MCF 10A (cell line): Measurements from ENCODE around the gene NOP56. TPM values are rescaled to one million over a fixed set of nuclear protein-coding genes. Genes with fewer than 3 reads are reported as not detected.

ENCODE experiments used
- BruUV-seq: library from RNA; stranded (reverse); fragments of 400-500 nt; replicated peaks from 2 replicates; lab custom pipeline; 2021; lab: Mats Ljungman, UMichigan
- CTCF ChIA-PET: fragments of 300-600 bp; sonication (Branson Sonifier 250); formaldehyde crosslinking; extraction: SDS; loops from one replicate; lab custom pipeline; 2021; ENCODE audit warnings: antibody characterized with exemption, inconsistent platforms; lab: Yijun Ruan, JAX
- POLR2A ChIA-PET: fragments of 300-600, 350-650 bp; sonication (Branson Sonifier 250); formaldehyde crosslinking; extraction: SDS; loops from one replicate; lab custom pipeline; 2020; ENCODE audit warnings: antibody characterized with exemption, inconsistent platforms; lab: Yijun Ruan, JAX
- DNase-seq: peaks from one replicate; pipeline ENCODE4 v3.0.0-alpha.2; 2018; ENCODE audit not compliant: unreplicated experiment
- H3K27ac Mint-ChIP-seq: one replicate; pipeline ENCODE4 v1.8.0; 2022; ENCODE audit warnings: mild to moderate bottlenecking, low read depth, mixed read lengths; ENCODE audit not compliant: unreplicated experiment
- H3K27me3 Mint-ChIP-seq: one replicate; pipeline ENCODE4 v1.8.0; 2022; ENCODE audit warnings: mixed read lengths; ENCODE audit not compliant: insufficient read depth, unreplicated experiment
- H3K36me3 Mint-ChIP-seq: one replicate; pipeline ENCODE4 v1.8.0; 2022; ENCODE audit warnings: mild to moderate bottlenecking, moderate library complexity, mixed read lengths; ENCODE audit not compliant: insufficient read depth, unreplicated experiment
- H3K4me1 Mint-ChIP-seq: one replicate; pipeline ENCODE4 v1.8.0; 2022; ENCODE audit warnings: mixed read lengths; ENCODE audit not compliant: insufficient read depth, unreplicated experiment
- H3K4me3 Mint-ChIP-seq: one replicate; pipeline ENCODE4 v1.8.0; 2022; ENCODE audit warnings: mild to moderate bottlenecking, moderate library complexity, mixed read lengths; ENCODE audit not compliant: unreplicated experiment
- H3K9me3 Mint-ChIP-seq: one replicate; pipeline ENCODE4 v1.8.0; 2022; ENCODE audit warnings: mixed read lengths; ENCODE audit not compliant: unreplicated experiment
- CTCF ChIP-seq: fragments of 200-600 bp; IDR thresholded peaks from one replicate; pipeline ENCODE4 v1.8.0; 2022; ENCODE audit warnings: antibody characterized with exemption, mild to moderate bottlenecking; ENCODE audit not compliant: unreplicated experiment
- intact Hi-C: fragments of 100-400 bp; cut with micrococcal nuclease; formaldehyde crosslinking; loops from 2 replicates; pipeline ENCODE4 v1.14.1; 2022
- total RNA-seq: library from RNA; stranded (reverse); gene quantifications from 2 replicates; pipeline ENCODE4 v1.2.3, GENCODE V29; 2022

Gene NOP56
- total RNA-seq, 1 experiment from 2014 or later = 340 TPM

GRCh38 chr20:2663887-2664719, 11.7 kb downstream of the NOP56 start, which contains the start of gene IDH3B:
Gene IDH3B (minus strand): TSS chr20:2664216. CDS start chr20:2664188, 28 bp downstream.
- POLR2A ChIA-PET = interaction anchor here (0.5 to 11.0 kb wide), 21 partner anchors 10 to 744 kb away, joined by 3 to 241 read pairs (median 4); partner anchors contain the start of genes NOP56, PCED1A, SNRPB and VPS16
- Mint-ChIP-seq H3K9me3 (no peaks in the 10 kb centered on the region), H3K4me3 (peak within 1 kb of the TSS; percentile 77), H3K27me3 (peaks cover 14% of the 10 kb centered on the region), H3K4me1 (peaks cover 16% of the 10 kb centered on the region), H3K27ac (peak within 1 kb of the TSS; percentile 96), H3K36me3 (peaks cover 39% of the 10 kb centered on the region)
- TF ChIP-seq CTCF = no peak
- intact Hi-C loops = no loop called here
- CTCF ChIA-PET = interaction anchor here (0.8 to 2.3 kb wide), 4 partner anchors 10 to 311 kb away, joined by 3 to 10 read pairs (median 6); no protein-coding TSS in a partner anchor
- DNase-seq = peak; percentile 87
- TSS peak; percentile 100 for BruUV-seq

GRCh38 chr20:2671977-2672376, 19.5 kb downstream of the NOP56 start:
- no peak overlapping the region for H3K27ac Mint-ChIP-seq
- peaks cover 14% of the 10 kb centered on the region for H3K27me3 Mint-ChIP-seq
- ChIA-PET POLR2A (interaction anchor here (4.5 kb wide), 1 partner anchor 8 kb away, joined by 22 read pairs; the partner anchor contains the start of gene IDH3B), CTCF (no interaction called here)
- no peaks in the 10 kb centered on the region for H3K4me1 Mint-ChIP-seq
- no TSS peak for BruUV-seq
- intact Hi-C loops = no loop called here
- no peak overlapping the region for H3K4me3 Mint-ChIP-seq
- no peak for DNase-seq
- TF ChIP-seq CTCF = no peak
- H3K9me3 Mint-ChIP-seq = no peaks in the 10 kb centered on the region
- H3K36me3 Mint-ChIP-seq = no peaks in the 10 kb centered on the region

GRCh38 chr20:2672446-2672845, 20.0 kb downstream of the NOP56 start:
- H3K4me1 Mint-ChIP-seq = no peaks in the 10 kb centered on the region
- no peak for TF ChIP-seq CTCF
- H3K4me3 Mint-ChIP-seq = no peak overlapping the region
- no peaks in the 10 kb centered on the region for H3K36me3 Mint-ChIP-seq
- ChIA-PET POLR2A (interaction anchor here (1.4 to 4.5 kb wide), 2 partner anchors 8 to 20 kb away, joined by 7 to 22 read pairs; partner anchors contain the start of genes IDH3B and NOP56), CTCF (interaction anchor here (0.7 kb wide), 1 partner anchor 151 kb away, joined by 3 read pairs; no protein-coding TSS in a partner anchor)
- no peaks in the 10 kb centered on the region for H3K9me3 Mint-ChIP-seq
- no peak for DNase-seq
- peaks cover 14% of the 10 kb centered on the region for H3K27me3 Mint-ChIP-seq
- BruUV-seq = no TSS peak
- intact Hi-C loops = no loop called here
- H3K27ac Mint-ChIP-seq = no peak overlapping the region

GRCh38 chr20:2673453-2673852, 21.0 kb downstream of the NOP56 start:
- no peak for DNase-seq
- Mint-ChIP-seq H3K4me3 (no peak overlapping the region), H3K27me3 (peaks cover 7% of the 10 kb centered on the region), H3K4me1 (no peaks in the 10 kb centered on the region), H3K9me3 (no peaks in the 10 kb centered on the region), H3K36me3 (no peaks in the 10 kb centered on the region), H3K27ac (no peak overlapping the region)
- ChIA-PET CTCF (interaction anchor here (1.0 to 2.7 kb wide), 2 partner anchors 10 to 268 kb away, joined by 3 to 8 read pairs; partner anchors contain the start of gene IDH3B), POLR2A (interaction anchor here (1.4 to 4.5 kb wide), 3 partner anchors 9 to 21 kb away, joined by 3 to 22 read pairs (median 7); partner anchors contain the start of genes IDH3B and NOP56)
- BruUV-seq = no TSS peak
- no peak for TF ChIP-seq CTCF
- intact Hi-C loops = no loop called here
